SKM-1 treated with dmso at 0.1 percent for 144 hours (cell line): Measurements from ENCODE around the gene MSH5.
A peak's percentile ranks its signal among the peaks of the same experiment; 100 is the strongest.
"Not testable (repeated sequence)": the region's sequence is repeated elsewhere in the genome, so short reads cannot be mapped to it uniquely, and the experiment has no call there.

ENCODE experiments used
- DNase-seq: peaks from one replicate; lab custom pipeline; 2025; ENCODE audit not compliant: unreplicated experiment; lab: John Stamatoyannopoulos, UW

MSH5 gene

DNA sequence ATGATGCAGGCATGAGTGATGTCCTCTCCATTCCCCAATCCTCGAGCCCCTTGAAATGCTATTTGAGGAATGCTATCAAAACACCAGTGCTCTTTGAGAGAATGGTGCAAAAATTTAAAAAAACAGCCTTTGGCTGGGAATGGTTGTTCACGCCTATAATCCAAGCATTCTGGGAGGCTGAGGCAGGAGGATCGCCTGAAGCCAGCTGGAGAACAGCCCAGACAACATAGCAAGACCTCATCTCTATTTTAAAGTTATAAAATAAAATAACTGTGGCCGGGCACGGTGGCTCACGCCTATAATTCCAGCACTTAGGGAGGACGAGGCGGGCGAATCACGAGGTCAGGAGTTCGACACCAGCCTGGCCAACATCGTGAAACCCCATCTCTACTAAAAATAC lies 60.0 kb downstream of the MSH5 start:
- no peak for DNase-seq

DNA sequence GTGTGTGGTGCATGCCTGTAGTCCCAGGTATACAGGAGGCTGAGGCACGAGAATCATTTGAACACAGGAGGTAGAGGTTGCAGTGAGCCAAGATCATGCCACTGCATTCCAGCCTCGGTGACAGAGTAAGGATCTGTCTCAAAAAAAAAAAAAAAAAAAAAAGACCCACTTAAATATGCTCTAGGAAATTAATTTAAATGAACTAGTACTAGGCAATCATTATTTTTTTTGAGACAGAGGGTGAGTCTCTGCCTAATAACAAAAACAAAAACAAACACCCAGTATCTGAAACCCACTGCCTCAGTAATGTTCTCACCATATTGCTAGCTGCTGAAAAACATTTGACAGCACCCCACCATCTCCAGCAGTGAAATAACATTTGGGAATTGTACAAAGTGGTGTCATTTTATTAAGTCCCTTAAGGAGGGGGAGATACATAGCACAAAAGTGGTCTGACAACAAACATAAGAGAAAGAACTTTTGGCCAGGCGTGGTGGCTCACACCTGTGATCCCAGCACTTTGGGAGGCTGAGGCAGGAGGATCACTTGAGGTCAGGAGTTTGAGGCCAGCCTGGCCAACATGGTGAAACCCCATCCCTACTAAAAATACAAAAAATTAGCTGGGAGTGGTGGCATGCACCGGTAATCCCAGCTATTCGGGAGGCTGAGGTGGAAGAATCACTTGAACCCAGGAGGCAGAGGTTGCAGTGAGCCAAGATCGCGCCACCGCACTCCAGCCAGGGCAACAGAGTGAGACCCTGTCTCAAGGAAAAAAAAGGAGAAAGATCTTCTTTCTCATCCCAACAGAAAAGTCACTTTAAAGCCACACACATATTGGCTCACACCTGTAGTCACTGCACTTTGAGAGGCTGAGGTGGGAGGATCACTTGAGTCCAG lies 61.5 kb downstream of the MSH5 start:
- DNase-seq, result not testable (repeated sequence)

DNA sequence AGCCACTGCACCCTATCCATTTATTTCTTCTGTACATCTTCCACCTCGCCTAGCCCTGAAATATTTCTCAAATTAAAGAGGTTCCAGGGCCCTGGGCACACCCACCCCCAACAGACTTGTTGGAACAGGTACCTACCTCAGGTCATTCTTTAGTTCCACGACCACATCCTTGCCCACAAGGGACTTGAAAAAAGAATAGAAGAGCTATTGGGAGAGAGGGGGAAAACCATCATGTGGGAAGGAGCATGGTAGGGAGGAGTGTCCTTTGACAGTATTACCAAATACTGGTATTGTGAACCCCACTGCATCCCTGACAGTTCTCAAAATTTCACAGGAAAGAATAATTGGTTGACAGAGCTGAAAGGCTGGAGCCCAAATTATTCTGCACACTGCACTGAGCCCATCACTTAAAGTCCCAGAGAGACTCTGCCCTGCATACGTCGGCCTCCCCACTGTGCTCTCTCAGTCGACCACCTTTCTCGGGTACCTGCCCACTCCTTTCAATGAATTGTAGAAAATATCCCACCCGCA lies 66.2 kb downstream of the MSH5 start:
- DNase-seq, result no peak

DNA sequence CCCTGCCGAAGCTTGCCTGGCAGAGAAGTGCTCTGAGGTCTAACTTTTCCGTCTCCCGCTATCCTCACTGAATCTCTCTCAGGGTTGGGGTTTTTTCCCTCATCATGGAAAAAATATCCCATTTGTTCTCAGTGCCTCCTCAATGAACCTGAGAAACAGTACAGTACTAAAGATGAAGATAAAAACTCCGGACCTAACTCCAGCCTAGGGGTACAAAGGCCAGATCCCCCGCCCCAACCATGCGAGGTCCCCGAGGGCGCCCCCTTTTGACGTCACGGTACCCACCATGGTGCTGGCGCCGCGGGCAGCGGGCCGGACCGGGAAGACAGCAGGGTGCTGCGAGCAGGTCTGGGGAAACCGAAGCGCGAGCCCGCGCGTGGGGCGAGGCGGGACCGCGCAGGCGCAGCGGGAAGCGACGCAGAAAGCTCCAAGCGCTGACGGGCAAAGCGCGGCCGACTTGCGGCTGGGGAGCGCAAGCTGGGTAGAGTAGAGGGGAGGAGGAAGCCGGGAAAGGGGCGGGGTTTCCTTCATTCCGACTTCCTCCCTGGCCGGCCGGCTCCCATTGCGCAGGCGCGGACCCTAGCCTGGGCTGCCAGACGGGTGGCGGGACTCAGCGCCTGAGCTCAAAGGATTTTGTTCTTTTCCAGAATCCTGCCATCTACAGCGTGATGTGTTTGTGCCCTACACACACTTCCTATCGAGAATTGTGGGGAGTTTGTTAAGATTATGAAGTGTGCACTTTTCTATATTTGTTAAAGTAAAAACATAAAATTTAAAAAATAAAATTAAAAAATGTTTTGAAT lies 66.9 kb downstream of the MSH5 start, which contains the start of gene LSM2:
Gene LSM2 (minus strand): TSS at position 497 of the 803 bp plus-strand sequence. CDS start 209 bp downstream, at position 288.
- peak; percentile 95 for DNase-seq

DNA sequence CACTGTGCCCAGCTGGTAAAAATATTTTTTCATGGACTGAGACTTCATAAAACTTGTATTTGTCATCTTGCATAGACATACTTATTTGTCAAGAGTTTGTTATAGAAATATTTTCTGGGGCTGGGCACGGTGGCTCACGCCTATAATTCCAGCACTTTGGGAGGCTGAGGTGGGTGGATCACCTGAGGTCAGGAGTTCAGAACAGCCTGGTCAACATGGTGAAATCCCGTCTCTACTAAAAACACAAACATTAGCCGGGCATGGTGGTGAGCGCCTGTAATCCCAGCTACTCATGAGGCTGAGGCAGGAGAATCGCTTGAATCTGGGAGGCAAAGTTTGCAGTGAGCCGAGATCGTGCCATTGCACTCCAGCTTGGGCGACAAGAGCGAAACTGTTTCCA lies 68.8 kb downstream of the MSH5 start:
- DNase-seq, result not testable (repeated sequence)

DNA sequence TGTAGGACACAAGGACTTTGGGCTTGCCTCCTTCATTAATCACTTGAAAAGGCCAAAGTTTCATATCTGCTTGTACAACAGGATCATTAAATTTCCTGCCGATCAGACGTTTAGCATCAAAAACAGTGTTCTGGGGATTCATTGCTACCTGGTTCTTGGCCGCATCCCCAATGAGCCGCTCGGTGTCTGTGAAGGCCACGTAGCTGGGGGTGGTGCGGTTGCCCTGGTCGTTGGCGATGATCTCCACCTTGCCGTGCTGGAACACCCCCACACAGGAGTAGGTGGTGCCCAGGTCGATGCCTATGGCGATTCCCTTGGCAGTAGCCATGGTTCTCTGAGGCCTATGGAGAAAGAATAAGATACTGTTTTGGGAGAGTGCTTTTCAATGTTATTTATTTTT lies 71.8 kb downstream of the MSH5 start:
- no peak for DNase-seq
